ENCODE measurements around the gene LRRC34. TPM values are rescaled to one million over a fixed set of nuclear protein-coding genes. Genes with fewer than 3 reads are reported as not detected.

LRRC34 gene
- total RNA-seq, 1 experiment from 2014 or later: 4.2 TPM

DNA sequence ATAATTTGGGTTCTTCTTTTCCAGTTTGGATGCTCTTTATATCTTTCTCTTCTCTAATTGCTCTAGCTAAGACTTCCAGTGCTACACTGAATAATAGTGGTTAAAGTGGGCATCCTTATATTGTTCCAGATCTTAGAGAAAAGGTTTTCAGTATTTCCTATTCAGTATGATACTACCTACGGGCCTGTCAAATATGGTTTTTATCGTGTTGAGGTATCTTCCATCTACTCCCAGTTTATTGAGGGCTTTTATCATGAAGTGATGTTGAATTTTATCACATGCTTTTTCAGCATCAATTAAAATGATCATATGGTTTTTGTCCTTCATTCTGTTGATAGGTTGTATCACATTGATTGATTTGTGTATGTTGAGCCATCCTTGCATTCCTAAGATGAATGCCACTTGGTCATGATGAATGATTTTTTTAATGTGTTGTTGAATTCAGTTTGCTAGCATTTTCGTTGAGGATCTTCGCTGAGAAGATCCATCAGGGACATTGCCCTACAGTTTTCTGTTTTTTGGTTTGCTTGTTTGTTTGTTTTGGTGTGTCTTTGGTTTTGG is 3.0 kb upstream of the LRRC34 start:
- no peak for DNase-seq (ENCODE audit: low spot score)

GRCh38 chr3:169813757-169814517 is 1.2 kb upstream of the LRRC34 start:
- peak; percentile 80 for DNase-seq (ENCODE audit: low spot score)

DNA sequence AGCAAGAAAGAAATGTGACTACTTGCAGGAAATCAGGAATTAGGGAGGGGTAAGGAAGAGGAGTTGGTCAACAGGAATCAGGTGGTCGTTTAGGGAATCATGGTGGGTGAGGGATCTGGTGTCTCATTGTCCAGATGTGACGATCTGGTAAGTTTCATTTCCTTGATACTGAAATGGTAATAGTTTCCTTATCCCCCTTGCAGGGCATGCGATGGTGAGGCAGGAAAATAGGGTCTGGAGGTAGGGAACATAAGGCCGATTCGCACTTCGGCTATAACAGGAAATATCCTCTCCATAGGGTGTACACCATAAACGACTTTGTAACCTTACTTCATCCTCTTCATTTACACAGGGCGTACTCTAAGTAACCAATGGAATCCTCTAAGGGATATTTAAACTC is 574 bp upstream of the LRRC34 start:
- DNase-seq (ENCODE audit: low spot score): no peak

GRCh38 chr3:169811631-169812331 is 923 bp downstream of the LRRC34 start:
- peak; percentile 43 for DNase-seq (ENCODE audit: low spot score)

DNA sequence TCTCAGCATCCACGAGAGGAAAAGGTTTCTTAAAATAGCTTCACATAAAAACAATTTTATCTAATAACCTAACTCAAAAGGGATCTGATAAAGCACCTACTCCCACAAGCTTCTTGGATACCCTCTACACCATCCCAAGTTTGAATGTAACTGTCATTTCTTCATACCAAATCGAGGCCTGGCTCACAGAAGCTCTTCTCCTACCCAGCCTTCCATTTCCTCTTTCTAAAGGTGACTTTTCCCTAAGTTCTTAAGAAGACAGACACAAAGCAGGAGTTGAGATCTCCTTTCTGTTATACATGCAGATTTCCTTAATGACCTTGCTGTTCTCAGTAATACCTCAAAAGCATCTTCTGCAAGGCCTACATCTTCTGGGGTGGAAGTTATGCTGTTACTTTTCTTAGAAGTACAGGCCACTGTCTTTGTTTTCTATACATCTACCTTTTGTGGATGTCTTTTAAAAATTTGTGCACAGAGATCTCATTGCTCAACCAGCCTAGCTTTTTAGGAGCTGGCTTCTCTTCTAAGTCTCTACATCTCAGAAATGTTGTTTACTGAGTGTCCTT is 3.4 kb downstream of the LRRC34 start:
- no peak for DNase-seq (ENCODE audit: low spot score)

GRCh38 chr3:169804681-169805080 is 8.0 kb downstream of the LRRC34 start:
- DNase-seq (ENCODE audit: low spot score): no peak

- DNase-seq (ENCODE audit: low spot score): no peak
Measured at GRCh38 chr3:169792359-169792758, 20.3 kb downstream of the LRRC34 start.

GRCh38 chr3:169790687-169791429 is 21.8 kb downstream of the LRRC34 start:
- DNase-seq (ENCODE audit: low spot score): no peak

DNA sequence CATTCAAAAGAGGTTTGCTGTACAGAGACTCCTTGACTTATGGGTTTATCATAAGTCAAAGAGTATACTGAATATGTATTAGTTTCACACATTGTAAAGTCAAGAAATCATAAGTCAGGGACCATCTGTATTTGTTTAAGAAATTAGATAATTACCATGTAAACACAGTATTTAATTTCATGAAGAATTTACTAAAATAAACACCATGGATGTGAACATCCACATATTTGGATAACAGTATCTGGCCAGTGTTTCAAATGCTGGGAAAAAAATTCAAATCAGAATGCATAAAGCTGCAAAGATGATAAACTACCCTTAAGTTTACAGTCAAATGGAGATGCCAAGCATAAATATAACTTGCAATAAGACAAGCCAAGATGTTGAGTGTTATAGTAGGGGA is 22.5 kb downstream of the LRRC34 start:
- DNase-seq (ENCODE audit: low spot score): no peak

- DNase-seq (ENCODE audit: low spot score): no peak
Measured at GRCh38 chr3:169787791-169788190, 24.9 kb downstream of the LRRC34 start.

GRCh38 chr3:169787120-169787519 is 25.6 kb downstream of the LRRC34 start:
- DNase-seq (ENCODE audit: low spot score): no peak

GRCh38 chr3:169781209-169781855 is 31.4 kb downstream of the LRRC34 start:
- DNase-seq (ENCODE audit: low spot score): no peak

DNA sequence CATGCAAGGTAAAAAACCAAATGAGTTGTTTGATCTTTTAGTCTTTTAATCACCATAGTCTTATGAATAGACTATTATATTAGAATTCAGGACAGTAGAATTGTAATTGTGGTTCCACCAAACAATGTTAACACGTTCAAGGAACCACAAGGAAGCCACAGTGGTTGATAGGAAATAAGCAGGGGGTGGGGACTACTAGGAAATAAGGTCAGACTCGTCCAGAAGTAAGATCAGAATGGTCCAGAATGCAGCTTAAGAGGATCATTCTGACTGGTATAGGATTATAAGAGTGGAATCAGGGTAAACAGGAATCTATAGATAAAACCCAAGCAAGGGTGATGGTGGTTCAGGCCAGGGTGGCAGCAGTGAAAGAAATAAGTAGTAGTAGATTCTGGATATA is 32.0 kb downstream of the LRRC34 start:
- no peak for DNase-seq (ENCODE audit: low spot score)

DNA sequence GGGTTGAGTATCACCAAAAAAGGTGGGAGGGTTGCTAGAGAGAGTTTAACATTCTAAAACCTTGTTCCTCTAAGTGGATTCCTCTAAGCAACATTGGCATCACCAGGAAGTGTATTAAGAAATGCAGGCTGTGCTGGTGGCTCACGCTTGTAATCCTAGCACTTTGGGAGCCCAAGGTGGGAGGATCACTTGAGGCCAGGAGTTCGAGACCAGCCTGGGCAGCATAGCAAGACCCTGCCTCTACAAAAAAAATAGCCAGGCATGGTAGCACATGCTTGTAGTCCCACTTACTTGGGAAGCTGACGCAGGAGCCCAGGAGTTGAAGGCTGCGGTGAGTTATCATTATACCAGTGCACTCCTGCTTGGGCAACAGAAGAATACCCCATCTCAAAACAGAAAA is 34.9 kb downstream of the LRRC34 start:
- no peak for DNase-seq (ENCODE audit: low spot score)

DNA sequence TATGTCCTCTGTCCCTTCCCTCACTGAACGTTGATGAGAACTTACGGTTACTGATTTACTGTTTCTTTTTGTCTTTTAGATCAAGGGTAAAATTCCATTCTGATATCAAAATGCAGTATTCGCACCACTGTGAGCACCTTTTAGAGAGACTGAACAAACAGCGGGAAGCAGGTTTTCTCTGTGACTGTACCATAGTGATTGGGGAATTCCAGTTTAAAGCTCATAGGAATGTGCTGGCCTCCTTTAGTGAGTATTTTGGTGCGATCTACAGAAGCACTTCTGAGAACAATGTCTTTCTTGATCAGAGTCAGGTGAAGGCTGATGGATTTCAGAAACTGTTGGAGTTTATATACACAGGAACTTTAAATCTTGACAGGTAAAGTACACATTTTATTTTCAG is 38.5 kb downstream of the LRRC34 start:
- DNase-seq (ENCODE audit: low spot score): no peak

DNA sequence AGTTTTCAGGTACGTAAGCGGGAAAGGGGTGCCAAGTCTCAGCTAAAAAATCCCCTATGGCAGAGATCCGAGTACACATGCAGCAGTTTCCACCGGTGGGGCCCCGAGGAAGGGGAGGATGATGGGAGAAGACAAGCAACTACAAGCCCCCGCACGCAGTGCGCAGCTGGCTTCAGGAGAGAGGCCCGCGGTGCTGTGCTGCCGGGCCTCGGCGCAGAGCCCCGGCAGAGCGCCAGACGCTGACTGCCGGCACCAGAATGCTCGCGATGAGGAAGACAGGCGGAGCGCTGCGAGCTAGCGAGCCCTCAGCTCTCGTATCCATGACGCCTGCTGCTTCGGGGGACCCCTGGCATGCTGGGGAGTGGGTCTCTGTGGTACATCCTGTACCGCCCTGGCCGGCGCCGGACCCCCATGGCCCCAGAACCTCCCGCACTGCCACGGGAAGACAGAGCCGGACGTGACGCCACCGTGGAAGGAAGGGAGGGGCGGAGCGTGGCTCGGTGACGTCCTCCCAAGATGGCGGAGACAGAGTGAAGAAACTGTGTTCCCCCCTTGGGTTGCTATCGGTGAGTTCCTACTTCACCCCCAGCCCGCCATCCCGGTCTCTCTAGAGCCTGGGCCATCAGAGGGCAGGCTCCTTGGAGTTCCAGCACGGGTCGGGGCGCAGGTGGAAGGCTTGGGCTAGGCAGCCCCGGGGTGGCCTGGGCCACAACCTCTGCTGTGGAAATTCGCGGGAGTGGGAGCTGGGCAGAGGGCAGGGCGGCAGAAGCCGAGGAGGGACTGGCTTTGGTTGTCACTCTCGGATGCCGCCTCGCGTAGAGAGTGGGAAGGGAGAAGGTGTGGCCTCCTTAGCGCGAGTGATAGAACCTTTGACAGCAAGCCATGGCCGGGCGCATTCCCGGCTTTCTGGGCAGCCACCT is 39.5 kb downstream of the LRRC34 start, which contains the start of gene MYNN:
Gene MYNN (plus strand): TSS at position 500 of the 920 bp plus-strand sequence. CDS start 900 bp downstream, outside the sequence.
- DNase-seq (ENCODE audit: low spot score): peak; percentile 94

- DNase-seq (ENCODE audit: low spot score): peak; percentile 92
Measured at GRCh38 chr3:169772305-169772896, 40.3 kb downstream of the LRRC34 start.

DNA sequence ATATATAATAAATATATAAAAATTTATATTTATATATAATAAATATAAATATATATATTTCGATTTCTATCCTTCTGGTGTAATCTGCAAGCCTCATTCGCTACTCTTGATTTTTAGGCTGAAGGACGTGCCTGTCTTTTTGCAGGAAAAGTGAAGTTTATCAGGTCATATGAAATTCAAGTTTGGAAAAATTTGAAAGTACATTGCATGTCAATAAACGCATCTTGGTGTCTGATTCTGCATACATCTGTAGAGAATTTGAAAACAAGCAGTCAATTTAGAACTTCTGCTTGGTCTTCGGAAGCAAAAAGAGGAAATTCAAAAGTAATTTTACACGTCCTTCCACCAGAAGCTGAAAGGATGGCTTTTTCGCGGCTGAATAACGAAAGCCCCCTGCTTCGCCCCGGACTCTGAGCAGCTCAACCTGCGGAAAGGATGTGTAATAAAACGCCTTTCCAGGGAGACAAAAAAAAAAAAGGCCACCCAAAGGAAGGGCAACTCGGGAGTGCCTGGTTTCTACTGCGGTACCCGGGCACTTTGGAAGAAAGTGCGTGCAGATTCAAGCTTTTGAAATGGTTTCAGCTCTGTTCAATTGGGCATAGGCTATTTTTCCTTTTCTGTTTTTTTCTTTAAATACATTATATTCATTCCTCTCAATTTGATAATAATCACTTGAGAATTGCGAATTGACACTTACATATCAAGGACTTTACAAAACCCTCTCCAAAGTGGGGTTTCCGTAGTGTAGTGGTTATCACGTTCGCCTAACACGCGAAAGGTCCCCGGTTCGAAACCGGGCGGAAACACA is 41.0 kb downstream of the LRRC34 start:
- DNase-seq (ENCODE audit: low spot score): peak; percentile 98
